Activated T-cell treated with anti-CD3 and anti-CD28 coated beads, Interleukin-2, amount 50 U/mL, for 24 hours (primary cell): ENCODE data around the gene TEX12.
"Not testable (repeated sequence)": the region's sequence is repeated elsewhere in the genome, so short reads cannot be mapped to it uniquely, and the experiment has no call there.

Experiments
- DNase-seq: peaks from one replicate; pipeline ENCODE4 v3.0.0-alpha.2; 2020
- H3K27ac Mint-ChIP-seq: 2 replicates; pipeline ENCODE4 v1.8.0; 2020; ENCODE audit warnings: mild to moderate bottlenecking, mixed read lengths
- H3K27me3 Mint-ChIP-seq: 2 replicates; pipeline ENCODE4 v1.8.0; 2020; ENCODE audit warnings: mixed read lengths
- H3K36me3 Mint-ChIP-seq: 2 replicates; pipeline ENCODE4 v1.8.0; 2020; ENCODE audit warnings: low read depth, mixed read lengths
- H3K4me1 Mint-ChIP-seq: 2 replicates; pipeline ENCODE4 v1.8.0; 2020; ENCODE audit warnings: low read depth, mixed read lengths
- H3K4me3 Mint-ChIP-seq: 2 replicates; pipeline ENCODE4 v1.8.0; 2020; ENCODE audit warnings: mild to moderate bottlenecking, moderate library complexity, mixed read lengths
- H3K9me3 Mint-ChIP-seq: 2 replicates; pipeline ENCODE4 v1.8.0; 2020; ENCODE audit warnings: mixed read lengths

Gene TEX12

GRCh38 chr11:112159098-112160065, 7.8 kb upstream of the TEX12 start:
- H3K27me3 Mint-ChIP-seq: peaks cover 19% of the 10 kb centered on the region
- H3K4me3 Mint-ChIP-seq: no peak overlapping the region

GRCh38 chr11:112160091-112160848, 6.9 kb upstream of the TEX12 start:
- Mint-ChIP-seq H3K27ac (no peak overlapping the region), H3K27me3 (peaks cover 25% of the 10 kb centered on the region), H3K4me1 (peaks cover 8% of the 10 kb centered on the region), H3K36me3 (no peaks in the 10 kb centered on the region), H3K4me3 (no peak overlapping the region), H3K9me3 (no peaks in the 10 kb centered on the region)
- no peak for DNase-seq

More at GRCh38 chr11:112159098-112160065, 7.8 kb upstream of the TEX12 start:
- H3K27ac Mint-ChIP-seq: no peak overlapping the region
- no peaks in the 10 kb centered on the region for H3K9me3 Mint-ChIP-seq
- H3K36me3 Mint-ChIP-seq: no peaks in the 10 kb centered on the region
- no peak for DNase-seq
- H3K4me1 Mint-ChIP-seq: peaks cover 8% of the 10 kb centered on the region

- Mint-ChIP-seq H3K4me3 (no peak overlapping the region), H3K27me3 (peaks cover 26% of the 10 kb centered on the region), H3K36me3 (no peaks in the 10 kb centered on the region), H3K27ac (no peak overlapping the region), H3K4me1 (peaks cover 8% of the 10 kb centered on the region), H3K9me3 (no peaks in the 10 kb centered on the region)
- no peak for DNase-seq
These were observed 6.2 kb upstream of the TEX12 start for GRCh38 chr11:112161012-112161411.

- not testable (repeated sequence) for H3K4me1 Mint-ChIP-seq, H3K4me3 Mint-ChIP-seq, H3K9me3 Mint-ChIP-seq, DNase-seq, H3K27ac Mint-ChIP-seq, H3K36me3 Mint-ChIP-seq
- H3K27me3 Mint-ChIP-seq: peaks cover 26% of the 10 kb centered on the region
These were observed 5.0 kb upstream of the TEX12 start for GRCh38 chr11:112162200-112162599.

- no peaks in the 10 kb centered on the region for H3K9me3 Mint-ChIP-seq
- H3K4me1 Mint-ChIP-seq: peaks cover 1% of the 10 kb centered on the region
- no peak for DNase-seq
- H3K27ac Mint-ChIP-seq: no peak overlapping the region
- H3K27me3 Mint-ChIP-seq: peaks cover 31% of the 10 kb centered on the region
- H3K4me3 Mint-ChIP-seq: no peak overlapping the region
- H3K36me3 Mint-ChIP-seq: no peaks in the 10 kb centered on the region
These were observed 4.2 kb upstream of the TEX12 start for GRCh38 chr11:112162761-112163546.

- no peak for DNase-seq
- no peaks in the 10 kb centered on the region for H3K9me3 Mint-ChIP-seq
- no peak within 1 kb of the TSS for H3K27ac Mint-ChIP-seq
These were observed 3.1 kb upstream of the TEX12 start, which contains the start of gene IL18 for GRCh38 chr11:112163875-112164685. Gene IL18 (minus strand): TSS chr11:112164094. CDS start chr11:112155053, 9,041 bp downstream.

GRCh38 chr11:112165049-112165448, 2.1 kb upstream of the TEX12 start:
- no peaks in the 10 kb centered on the region for H3K9me3 Mint-ChIP-seq
- H3K4me3 Mint-ChIP-seq: no peak overlapping the region
- H3K27ac Mint-ChIP-seq: no peak overlapping the region
- peaks cover 1% of the 10 kb centered on the region for H3K4me1 Mint-ChIP-seq
- H3K27me3 Mint-ChIP-seq: peaks cover 31% of the 10 kb centered on the region
- DNase-seq: no peak
- no peaks in the 10 kb centered on the region for H3K36me3 Mint-ChIP-seq

More at GRCh38 chr11:112163875-112164685, 3.1 kb upstream of the TEX12 start, which contains the start of gene IL18:
- peaks cover 31% of the 10 kb centered on the region for H3K27me3 Mint-ChIP-seq
- no peak within 1 kb of the TSS for H3K4me3 Mint-ChIP-seq
- peaks cover 1% of the 10 kb centered on the region for H3K4me1 Mint-ChIP-seq
- no peaks in the 10 kb centered on the region for H3K36me3 Mint-ChIP-seq

GRCh38 chr11:112166562-112166961, 610 bp upstream of the TEX12 start:
- Mint-ChIP-seq H3K27me3 (peaks cover 29% of the 10 kb centered on the region), H3K4me1 (peaks cover 1% of the 10 kb centered on the region), H3K36me3 (no peaks in the 10 kb centered on the region), H3K27ac (no peak overlapping the region), H3K4me3 (no peak overlapping the region), H3K9me3 (no peaks in the 10 kb centered on the region)
- no peak for DNase-seq

- H3K9me3 Mint-ChIP-seq: no peaks in the 10 kb centered on the region
- DNase-seq: no peak
- H3K36me3 Mint-ChIP-seq: no peaks in the 10 kb centered on the region
- peaks cover 17% of the 10 kb centered on the region for H3K4me1 Mint-ChIP-seq
- no peak overlapping the region for H3K4me3 Mint-ChIP-seq
- no peak overlapping the region for H3K27ac Mint-ChIP-seq
- peaks cover 22% of the 10 kb centered on the region for H3K27me3 Mint-ChIP-seq
These were observed 5.3 kb downstream of the TEX12 start for GRCh38 chr11:112172362-112172994.

- no peak overlapping the region for H3K4me3 Mint-ChIP-seq
- no peak overlapping the region for H3K27ac Mint-ChIP-seq
These were observed 6.0 kb downstream of the TEX12 start for GRCh38 chr11:112173152-112173551.

GRCh38 chr11:112174789-112175598, 7.8 kb downstream of the TEX12 start, which contains the start of gene BCO2:
Gene BCO2 (plus strand): TSS chr11:112175512. CDS start chr11:112175602, 90 bp downstream.
- Mint-ChIP-seq H3K4me1 (peaks cover 21% of the 10 kb centered on the region), H3K27ac (no peak within 1 kb of the TSS), H3K9me3 (no peaks in the 10 kb centered on the region), H3K36me3 (no peaks in the 10 kb centered on the region), H3K27me3 (peaks cover 33% of the 10 kb centered on the region), H3K4me3 (peak within 1 kb of the TSS; percentile 44)
- peak; percentile 37 for DNase-seq

More at GRCh38 chr11:112173152-112173551, 6.0 kb downstream of the TEX12 start:
- no peak for DNase-seq
- Mint-ChIP-seq H3K4me1 (peaks cover 17% of the 10 kb centered on the region), H3K27me3 (peaks cover 23% of the 10 kb centered on the region), H3K9me3 (no peaks in the 10 kb centered on the region), H3K36me3 (no peaks in the 10 kb centered on the region)

- peaks cover 33% of the 10 kb centered on the region for H3K27me3 Mint-ChIP-seq
- DNase-seq: no peak
- no peaks in the 10 kb centered on the region for H3K36me3 Mint-ChIP-seq
- no peak overlapping the region for H3K4me3 Mint-ChIP-seq
- H3K27ac Mint-ChIP-seq: no peak overlapping the region
- peaks cover 21% of the 10 kb centered on the region for H3K4me1 Mint-ChIP-seq
- H3K9me3 Mint-ChIP-seq: no peaks in the 10 kb centered on the region
These were observed 8.4 kb downstream of the TEX12 start for GRCh38 chr11:112175599-112175952.
